NK-92 (cell line): ENCODE results near the gene JAZF1.

ENCODE experiments used
- DNase-seq: peaks from one replicate; lab custom pipeline; 2025; ENCODE audit not compliant: unreplicated experiment; lab: John Stamatoyannopoulos, UW

Gene JAZF1

DNA sequence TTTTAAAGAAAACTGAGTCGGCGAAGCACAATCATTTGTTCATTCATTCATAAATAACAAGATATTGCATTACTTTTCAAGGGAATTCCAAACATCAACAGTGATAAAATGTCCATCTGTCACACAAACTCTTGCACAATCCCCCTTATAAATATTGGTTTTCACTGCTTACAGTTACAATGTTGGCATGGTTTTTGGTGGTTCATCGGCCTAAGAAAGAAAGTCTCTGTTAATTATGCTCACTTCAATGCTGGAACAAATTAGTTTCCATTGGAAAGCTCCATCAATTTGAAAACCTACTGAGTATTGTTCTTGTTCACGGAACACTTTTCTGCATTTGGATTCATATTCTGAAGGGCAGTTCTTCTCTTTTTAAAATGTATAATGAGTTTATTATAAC, 188.5 kb downstream of the JAZF1 start:
- DNase-seq = no peak

DNA sequence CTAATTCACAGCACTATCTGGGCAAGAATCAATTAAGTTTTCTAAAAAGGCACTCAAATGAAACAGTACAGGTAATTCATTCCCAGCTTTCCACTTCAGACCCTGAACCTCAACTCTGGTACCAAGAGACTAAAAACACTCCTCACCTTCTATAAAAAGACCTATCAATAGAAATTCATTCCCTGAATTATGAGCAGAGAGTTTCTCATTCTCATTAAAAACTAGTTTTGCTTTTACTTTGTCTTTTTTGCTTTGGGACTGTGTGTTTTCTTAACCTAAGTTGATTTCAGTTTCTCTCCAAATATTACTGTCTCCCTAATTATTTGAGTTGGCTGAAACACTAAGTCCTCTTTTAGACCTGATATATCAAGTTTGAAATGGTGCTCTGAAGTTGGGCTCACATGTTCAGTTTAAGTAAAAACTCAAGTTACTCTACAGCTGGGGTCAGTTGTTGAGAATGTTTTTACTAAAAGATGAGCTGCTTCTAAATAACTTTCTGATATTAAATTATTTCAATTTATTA, 189.5 kb downstream of the JAZF1 start:
- no peak for DNase-seq

DNA sequence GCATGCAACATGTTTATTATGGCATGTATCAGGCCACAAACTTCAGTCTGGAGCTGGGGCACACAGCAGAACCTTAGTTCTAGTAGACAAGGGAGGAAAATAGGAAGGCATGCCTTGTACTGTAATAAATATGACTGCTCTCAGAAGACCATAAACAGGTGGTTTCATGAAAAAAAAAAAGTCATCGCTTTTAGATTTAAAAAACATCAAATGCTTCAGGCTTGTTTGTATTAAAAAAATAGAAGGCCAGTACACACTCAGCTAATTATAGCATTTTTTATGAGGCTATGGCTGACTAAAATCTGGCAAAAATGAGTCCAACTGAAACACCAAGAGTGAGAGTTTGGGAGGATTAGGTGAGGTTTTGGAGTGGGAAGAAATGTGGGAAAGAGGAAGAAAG, 204.1 kb downstream of the JAZF1 start:
- no peak for DNase-seq

DNA sequence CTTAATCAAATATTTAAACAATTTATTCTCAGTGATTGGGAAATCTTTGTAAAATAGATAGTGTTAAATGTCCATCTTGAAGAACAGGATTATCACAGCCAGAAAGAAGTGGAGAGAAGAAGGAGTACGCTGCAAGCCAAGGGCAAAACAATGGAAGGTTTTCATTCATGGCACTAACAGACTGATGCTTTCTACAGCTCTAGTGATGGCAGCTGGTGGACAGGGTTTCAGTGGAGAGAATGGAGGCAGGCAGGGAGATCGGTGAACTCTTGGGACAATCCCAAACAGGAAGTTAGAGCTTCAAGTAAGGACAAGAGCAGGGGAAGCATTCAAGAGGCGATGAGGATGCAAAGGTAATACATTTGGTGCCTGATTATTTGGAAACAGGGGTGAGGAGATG, 207.0 kb downstream of the JAZF1 start:
- no peak for DNase-seq

DNA sequence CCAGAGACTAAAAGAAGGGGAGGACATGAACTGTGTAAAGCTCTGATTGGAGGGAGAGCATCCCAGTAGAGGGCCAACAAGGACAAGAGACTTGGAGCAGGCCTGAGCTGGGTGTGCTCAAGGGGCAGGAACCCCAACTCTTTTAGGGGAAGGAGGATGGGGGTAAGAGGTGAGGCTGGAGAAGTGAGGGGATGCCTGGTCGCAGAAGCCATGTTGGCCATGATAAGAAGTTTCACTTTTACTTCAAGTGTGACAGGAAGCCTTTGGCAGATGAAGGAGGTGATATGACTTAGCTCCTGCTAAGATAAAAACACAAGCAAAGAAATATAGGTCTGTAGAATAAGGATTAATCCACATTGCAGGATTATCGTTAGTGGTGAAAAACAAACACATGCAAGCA, 208.3 kb downstream of the JAZF1 start:
- no peak for DNase-seq

DNA sequence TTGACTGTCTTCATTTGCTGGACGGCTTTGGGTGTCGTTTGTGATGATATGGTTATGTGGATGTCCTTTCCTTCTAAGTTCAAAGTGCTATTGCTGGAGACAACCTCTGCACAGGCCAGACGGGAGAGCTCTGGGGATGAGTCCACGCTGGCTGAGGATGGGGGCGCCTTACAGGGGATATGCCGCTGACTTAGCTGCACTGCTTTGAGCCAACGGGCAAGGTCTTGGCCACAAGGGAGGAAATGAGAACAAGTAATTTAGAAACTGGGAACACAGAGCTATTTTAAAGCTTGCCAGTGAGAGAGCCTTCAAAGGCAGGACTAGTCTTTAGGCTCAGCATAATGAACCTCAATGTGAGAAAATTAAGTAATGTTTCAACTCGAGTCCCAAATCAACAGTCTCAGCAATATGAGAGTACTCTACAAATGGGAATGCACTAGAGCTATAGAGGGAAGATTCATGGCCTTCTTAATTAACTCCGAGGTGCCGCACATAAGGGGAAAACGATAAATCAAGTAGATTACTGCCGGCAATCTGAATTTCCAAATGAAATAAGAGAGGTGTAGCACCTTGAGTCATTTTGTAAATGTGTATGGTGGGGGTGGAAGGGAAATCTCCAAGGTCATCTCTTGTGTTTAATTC, 209.3 kb downstream of the JAZF1 start:
- no peak for DNase-seq

DNA sequence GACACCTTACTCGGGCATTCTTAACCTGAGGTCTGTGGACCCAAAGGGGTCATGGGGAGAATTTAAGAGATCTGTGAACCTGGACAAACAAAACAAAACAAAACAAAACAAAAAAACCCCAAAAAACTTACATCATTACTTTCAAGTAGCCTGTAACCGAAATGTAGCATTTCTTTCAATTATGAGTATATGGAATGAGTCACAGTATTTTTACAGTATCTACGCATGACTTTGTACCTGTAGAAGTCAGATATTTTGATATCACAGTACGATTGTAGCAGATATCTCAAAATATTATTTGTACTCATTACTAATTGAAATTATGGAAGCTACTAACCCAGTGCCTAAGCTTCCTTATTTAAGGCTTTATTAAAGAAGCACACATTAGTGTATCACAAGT, 210.2 kb downstream of the JAZF1 start:
- no peak for DNase-seq

DNA sequence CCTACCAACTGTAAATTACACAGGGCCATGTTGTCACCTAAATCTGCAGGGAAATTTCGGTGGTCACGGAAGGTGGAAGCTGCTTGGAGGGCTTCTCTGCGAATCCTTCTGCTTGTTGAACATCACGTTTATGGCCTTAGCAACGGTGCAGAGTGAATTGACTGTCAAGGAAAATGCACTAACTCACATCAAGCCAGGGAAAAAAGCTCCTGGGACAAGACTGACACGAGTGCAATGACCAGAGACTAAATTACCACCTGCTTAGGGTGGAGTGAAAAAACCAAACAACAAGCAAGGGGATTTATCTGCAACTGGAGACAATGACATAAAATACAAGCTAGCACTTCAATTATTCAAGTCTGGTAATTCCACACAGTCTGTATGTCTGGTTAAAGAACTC, 211.2 kb downstream of the JAZF1 start:
- no peak for DNase-seq

DNA sequence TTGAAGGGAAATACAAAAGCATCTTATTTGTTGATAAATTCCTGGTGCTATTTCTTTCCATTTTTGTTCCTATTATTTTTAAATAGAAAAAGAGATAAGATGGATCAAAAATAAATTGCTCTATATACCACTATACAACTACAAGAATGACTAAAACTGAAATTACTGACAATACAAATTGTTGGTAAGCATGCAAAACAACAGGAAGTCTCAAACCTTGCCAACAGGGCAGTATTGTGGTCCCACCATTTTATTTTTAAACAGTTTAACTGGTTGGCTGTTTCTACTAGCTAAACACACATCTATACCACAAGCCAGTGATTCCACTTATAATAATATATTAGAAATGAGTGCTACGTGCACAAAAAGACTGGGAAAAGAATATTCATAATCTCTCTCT, 213.0 kb downstream of the JAZF1 start:
- no peak for DNase-seq

DNA sequence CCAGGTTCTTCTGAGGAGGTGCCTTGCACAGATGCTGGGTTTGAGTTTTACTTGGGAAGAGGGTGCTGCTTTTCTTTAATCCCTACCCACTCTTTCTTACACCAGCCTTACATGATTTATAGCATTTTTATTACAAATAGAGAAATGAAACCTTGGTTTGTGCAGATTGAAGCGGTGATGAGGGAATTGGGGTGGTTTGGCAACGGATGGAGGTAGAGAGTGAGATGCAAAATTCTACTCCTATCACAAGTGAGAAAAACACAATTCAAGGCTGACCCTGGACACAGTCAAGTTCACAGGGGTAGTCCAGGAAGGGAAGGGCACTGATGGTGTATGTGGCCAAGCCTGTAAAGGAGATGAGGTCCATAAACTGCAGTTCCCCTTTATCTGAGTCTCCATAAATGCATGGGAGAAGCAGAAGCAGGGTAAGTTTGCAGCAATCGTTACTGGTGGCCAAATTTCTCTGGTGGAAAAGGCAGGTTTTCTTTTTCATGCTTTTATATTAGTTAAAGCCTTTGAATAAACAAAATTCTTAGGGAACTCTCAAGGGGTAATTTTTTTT, 214.3 kb downstream of the JAZF1 start:
- no peak for DNase-seq

DNA sequence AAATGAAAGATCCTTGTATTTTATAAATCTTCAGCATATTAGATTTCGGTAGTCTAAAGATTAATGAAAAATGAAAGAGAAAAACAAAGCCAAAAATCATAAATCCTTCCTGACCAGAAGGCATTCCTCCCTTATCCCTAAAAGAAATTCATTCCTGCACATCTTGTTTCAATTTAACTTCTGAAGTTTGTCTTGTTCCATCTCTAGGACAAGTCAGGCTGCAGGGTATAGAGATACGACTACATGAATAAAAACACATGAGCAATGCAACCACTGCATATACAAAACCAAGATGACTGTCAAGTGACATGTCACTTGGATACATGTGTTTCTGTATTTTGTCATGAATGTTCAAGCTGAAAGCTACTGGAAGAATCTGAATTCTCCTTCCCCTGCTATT, 214.9 kb downstream of the JAZF1 start:
- DNase-seq = no peak

DNA sequence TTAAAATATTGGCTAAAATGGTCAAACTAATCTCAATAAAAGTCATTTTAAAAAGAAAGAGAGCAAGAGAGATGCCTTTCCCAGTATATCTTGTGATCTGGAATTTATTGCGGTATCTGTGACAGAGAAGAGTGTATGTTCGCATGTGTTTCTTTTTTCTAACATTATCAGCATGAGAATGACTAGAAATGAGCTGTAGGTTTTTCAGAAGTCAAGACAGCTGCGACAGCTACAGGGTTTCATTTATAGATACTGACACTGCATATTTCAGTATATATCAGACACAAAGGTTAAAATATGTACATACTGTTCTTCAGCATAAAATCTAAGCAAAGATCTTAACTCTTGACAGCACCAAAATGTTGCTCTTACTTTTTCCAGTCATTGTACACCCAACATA, 215.8 kb downstream of the JAZF1 start:
- no peak for DNase-seq

DNA sequence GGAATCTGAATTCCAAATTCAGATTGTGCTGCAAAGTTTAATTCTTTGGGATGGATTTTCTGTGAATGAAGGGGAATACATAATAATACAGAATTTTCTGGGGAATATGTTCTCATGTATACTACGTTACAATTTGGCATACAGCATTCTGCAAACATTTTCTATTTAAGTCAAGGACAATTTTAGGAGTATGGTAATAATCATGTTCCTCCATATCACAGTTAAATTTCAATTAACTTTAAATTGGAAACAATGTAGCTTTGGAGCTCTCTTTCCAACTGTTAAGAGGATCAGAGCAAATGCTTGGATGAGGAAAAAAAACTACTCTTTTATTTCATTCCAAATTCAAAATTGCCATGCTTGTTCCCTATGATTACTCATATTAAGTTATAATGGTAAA, 217.5 kb downstream of the JAZF1 start:
- no peak for DNase-seq

DNA sequence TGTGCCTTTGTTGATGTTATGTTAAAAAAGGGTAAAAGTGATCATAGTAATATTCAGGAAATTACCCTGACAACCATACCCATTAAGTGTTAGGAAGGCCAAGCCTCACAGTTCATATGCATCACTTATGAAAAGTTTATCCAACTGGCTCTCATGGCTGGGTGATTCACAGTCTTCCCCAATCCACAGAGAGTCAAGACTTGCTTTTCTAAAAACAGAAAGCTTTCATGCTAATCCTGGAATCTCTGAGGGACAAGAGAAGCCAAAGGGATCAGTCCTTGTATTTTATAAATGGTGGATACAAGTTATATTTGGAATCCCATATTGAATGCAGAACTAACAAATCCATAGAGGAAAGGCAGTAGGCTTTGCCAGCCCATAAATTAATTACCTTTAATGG, 218.3 kb downstream of the JAZF1 start:
- DNase-seq = no peak

DNA sequence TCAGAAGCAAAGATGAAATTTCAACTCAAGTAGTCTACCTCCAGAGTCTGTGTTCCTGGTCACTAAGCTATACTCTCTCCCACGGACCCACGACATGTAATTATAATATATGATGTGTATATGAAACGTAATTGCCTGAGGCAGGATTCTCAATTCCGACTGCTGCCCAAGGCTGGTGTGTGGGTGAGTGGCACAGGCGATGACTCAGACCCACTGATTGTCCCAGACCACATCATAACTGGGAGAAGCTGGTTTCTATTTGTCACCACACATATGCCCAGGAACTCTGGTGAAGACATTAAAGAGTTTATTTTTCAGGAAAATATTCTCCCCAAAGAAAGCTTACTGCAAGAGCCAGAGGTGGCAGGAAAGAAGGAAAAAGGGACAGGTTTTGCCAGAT, 219.3 kb downstream of the JAZF1 start:
- no peak for DNase-seq

DNA sequence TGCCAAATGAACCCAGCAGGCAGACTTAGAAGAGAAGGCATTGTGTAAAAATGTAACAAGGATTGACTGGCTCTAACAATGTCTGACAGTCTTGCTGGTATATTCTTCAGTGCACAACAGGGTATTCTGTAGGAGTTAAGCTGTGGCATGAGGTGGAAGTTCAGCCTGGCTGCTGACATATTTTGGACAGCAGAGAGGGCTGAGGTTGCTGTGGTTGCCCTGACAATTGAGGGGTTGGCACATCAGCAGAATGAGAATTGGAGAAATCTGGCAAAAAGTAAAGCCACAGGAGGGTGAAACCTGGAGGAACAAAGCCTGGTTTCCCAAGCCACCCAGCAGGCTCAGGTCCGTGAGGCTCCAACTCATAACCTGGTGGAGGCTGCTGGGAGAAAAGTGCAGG, 220.2 kb downstream of the JAZF1 start:
- DNase-seq = no peak

DNA sequence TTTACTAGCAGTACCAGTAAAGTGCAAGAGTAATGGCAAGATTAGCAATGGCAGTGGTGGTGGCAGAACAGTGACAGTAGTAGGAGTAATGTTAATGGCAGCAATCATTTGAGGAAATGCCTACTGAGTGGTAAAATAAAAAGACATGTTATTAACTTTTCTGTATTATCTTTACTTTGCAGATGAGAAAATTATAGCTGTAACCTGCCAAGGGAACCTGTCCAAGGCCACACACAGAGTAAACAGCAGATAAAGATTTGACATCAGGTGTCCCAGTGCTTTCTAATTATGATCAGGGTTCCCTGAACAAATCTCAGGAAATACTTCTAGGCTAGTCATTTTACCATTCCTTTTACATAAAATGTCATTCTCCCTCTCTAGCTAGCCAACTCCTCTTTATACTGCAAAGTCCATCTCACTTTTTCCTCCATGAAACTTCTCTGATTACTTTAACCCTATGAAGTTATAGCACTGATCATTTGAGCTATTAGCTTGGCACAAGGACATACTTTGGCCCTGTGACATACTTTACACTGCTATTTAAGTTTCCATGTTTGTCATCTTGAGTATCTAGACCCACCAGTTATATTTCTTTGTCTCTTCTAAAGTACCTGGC, 221.6 kb downstream of the JAZF1 start:
- no peak for DNase-seq

DNA sequence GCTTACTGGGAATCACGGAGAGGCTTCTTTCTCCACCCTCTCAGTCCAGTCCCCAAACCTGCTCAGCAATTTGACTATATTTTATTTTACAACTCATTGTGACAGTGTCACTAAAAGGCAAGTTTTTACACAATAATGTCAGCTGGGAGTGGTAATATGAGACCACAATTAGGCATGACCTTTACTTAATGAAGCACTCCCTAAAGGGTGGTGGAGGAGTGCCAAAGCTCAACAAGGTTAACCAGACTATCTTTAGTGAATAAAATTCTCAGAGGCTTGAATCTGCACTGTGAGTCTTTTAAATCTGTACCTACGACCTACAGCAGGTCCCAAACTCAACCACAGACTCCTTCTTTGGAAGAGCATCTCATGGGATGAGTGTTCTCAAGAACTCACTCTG, 225.0 kb downstream of the JAZF1 start:
- no peak for DNase-seq

DNA sequence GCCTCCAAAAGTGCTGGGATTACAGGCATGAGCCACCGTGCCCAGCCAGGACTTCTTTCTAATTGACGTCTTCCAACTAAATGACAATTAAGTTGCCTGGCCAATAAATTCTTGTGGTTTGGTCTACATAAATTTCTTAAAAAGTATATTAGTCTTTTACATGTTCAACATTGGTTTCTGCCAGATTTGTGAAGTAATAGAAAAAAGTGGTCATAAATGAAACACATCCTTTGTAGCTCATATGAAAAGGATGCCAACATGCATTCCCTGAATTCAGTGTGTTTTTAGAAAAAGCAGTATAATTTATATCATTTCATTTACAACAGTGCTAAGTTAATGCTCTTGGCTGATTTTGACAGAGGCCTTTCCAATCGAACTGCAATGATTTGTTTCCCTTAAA, 225.6 kb downstream of the JAZF1 start:
- no peak for DNase-seq

DNA sequence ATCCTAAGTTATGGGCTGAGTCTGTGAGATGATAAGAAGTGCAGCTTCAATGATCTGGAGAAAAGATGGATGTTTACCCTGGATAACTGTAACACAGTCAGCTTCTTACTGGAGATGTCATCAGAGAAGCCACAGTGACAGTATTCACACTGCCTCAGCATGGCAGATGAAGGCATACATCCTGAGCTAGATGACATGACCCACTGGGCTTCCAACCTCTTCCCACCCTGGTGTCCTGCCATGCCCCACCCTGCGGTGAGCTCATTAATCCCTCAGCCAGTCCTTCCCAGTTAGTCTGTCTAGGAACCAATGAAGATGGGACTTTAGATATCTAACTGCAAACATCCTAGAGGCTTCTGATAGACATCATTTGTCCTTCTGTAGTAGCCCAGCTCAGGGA, 226.8 kb downstream of the JAZF1 start:
- no peak for DNase-seq

DNA sequence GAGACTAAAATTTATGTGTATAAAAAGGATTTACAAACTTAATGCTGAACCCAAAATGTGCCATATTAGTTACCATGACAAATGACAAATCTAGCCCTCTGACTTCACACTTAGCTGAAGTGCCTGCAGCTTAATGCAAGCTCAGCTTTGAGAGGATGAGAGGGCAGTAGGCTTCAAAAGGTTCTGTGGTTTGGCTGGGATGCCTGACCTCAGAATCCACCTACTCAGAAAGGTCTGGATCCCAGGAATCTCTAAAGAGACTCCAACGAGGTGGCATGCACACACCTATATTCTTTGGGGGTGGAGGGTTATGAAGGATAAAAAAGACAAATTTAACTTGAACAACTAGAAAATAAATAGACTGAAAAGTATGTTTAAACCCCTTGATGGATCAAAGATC, 227.2 kb downstream of the JAZF1 start:
- no peak for DNase-seq

DNA sequence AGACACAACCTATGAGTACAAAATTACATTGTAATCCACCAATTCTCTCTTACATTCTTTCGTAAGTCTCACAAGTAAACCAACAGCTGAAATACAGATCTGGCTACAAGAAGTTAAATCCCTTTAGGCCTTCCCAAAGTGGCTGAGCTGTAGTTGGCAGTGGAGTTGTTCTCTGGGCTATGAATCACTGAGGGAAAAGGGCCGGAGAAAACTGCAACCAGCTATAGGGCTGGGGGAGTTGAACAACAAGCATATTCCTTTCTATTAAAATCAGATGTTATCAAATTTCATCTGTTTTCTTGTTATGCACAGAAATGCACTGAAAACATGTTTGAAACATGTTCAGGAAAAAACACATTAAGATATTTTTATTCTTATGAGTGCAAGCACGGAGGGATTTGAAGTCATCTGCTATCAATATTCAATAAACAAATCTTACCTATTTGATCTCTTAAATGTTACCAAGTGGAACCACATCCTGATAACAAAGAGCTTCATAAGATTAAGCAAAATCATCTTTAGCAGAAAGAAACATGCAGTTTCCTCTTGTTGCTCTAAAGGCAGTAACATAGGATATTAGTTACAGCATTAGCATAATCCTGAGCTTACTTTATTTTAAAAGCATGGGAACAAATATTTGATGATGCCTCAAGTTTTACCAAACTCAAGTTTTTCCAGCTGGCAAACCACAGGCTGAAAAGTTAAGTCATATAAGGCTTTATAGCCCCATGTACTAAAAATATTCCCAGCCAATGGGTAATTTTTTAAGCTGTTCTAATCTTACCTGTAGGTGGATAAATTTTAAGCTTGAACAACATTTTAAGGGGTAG, 227.9 kb downstream of the JAZF1 start:
- no peak for DNase-seq
